ENCODE results near the gene CNBP. TPM values are rescaled to one million over a fixed set of nuclear protein-coding genes. Genes with fewer than 3 reads are reported as not detected.

CNBP gene
- total RNA-seq (197 and 205 TPM in 2 replicates), polyA plus RNA-seq (152 and 196 TPM in 2 replicates), polyA minus RNA-seq (209 and 214 TPM in 2 replicates), Bru-seq, nascent RNA (percentile 98 among the genes with signal in this experiment), BruChase-seq, experiment 1, labeled RNA remaining after a 6-hour chase (percentile 98 among the genes with signal in this experiment), BruChase-seq, experiment 2, labeled RNA remaining after a 2-hour chase (percentile 97 among the genes with signal in this experiment)
- polyA plus RNA-seq (2011; cell fraction: cytosol; rRNA removed) = 245 and 261 TPM in 2 replicates
- polyA plus RNA-seq (2011; cell fraction: nucleus; rRNA removed) = 110 and 143 TPM in 2 replicates
- 185 and 265 TPM in 2 replicates for polyA plus RNA-seq (2012)
- 226 TPM for polyA minus RNA-seq (2011; cell fraction: cytosol; rRNA and poly(A)+ RNA removed)
- 47.3 and 58.8 TPM in 2 replicates for polyA minus RNA-seq (2011; cell fraction: nucleus; rRNA and poly(A)+ RNA removed)
- long read RNA-seq, transcript CNBP-208 (5 exons, 1,549 nt) = minor isoform, 30 of 1,121 reads
- long read RNA-seq, transcript CNBP-201 (5 exons, 1,664 nt) = minor isoform, 347 of 1,121 reads
- long read RNA-seq, transcript CNBP-204 (5 exons, 1,641 nt) = minor isoform, 132 of 1,121 reads
- long read RNA-seq, transcript CNBP-207 (5 exons, 1,626 nt) = major isoform, 356 of 1,121 reads
- long read RNA-seq, partial matches to known transcripts = 7 of 1,121 reads
- long read RNA-seq, other reads (novel, unspliced or antisense) = 221 of 1,121 reads

GRCh38 chr3:129183569-129184395, at the start of gene CNBP:
Gene CNBP (minus strand): TSS chr3:129183896. CDS start chr3:129171757, 12,139 bp downstream.
- Histone ChIP-seq H3K27ac (ENCODE audit: insufficient read depth, low read depth, low read length) (peak within 1 kb of the TSS; percentile 87), H3K4me3 (replicated peaks in 1 of 3; ENCODE audit: insufficient read depth in 1 of 3, low read depth in 1 of 3, low read length in 3 of 3) (peak within 1 kb of the TSS; percentile 82 to 96 (median 88)), H3K4me1 (ENCODE audit: control insufficient read depth, extremely low read depth, insufficient read depth, low read length) (peaks cover 37% of the 10 kb centered on the region), H3K9me1 (replicated peaks; ENCODE audit: control insufficient read depth, extremely low read depth, insufficient read depth, low read length) (no peaks in the 10 kb centered on the region), H4K20me1 (replicated peaks; ENCODE audit: control insufficient read depth, extremely low read depth, insufficient read depth, low read length) (peaks cover 7% of the 10 kb centered on the region), H3K9me3 (replicated peaks; ENCODE audit: control insufficient read depth, insufficient read depth, low read length) (no peaks in the 10 kb centered on the region), H3K4me2 (ENCODE audit: insufficient read depth, low read length) (peak within 1 kb of the TSS; percentile 96), H2AFZ (ENCODE audit: low read depth, low read length) (peak within 1 kb of the TSS; percentile 63), H3K9ac (replicated peaks; ENCODE audit: extremely low read depth, insufficient read depth, low read length) (peak within 1 kb of the TSS; percentile 99), H3K79me2 (ENCODE audit: control insufficient read depth, insufficient read depth, low read length) (peaks cover 55% of the 10 kb centered on the region), H3K27me3 (ENCODE audit: control insufficient read depth in 2 of 2, insufficient read depth in 2 of 2, low read length in 2 of 2) (no peaks in the 10 kb centered on the region), H3K36me3 (ENCODE audit: control insufficient read depth in 2 of 2, extremely low read depth in 1 of 2, insufficient read depth in 2 of 2, low read length in 2 of 2) (peaks cover 0 to 2% of the 10 kb centered on the region in 2 experiments)
- FAIRE-seq = peak; percentile 50
- TF ChIP-seq FOS (IDR thresholded peaks at IDR 0.05; ENCODE audit: borderline replicate concordance, insufficient read depth, low read length) = no peak
- TF ChIP-seq MYC (IDR thresholded peaks at IDR 0.05; ENCODE audit: low read depth, low read length) = peak; percentile 90
- TF ChIP-seq POLR2AphosphoS5 (IDR thresholded peaks at IDR 0.05; ENCODE audit: insufficient read depth, low read depth, low read length) = peak; percentile 98
- TF ChIP-seq MAX (IDR thresholded peaks at IDR 0.05; ENCODE audit: insufficient read depth, insufficient read length) = peak; percentile 61
- peak; percentile 96 for TF ChIP-seq POLR2A (IDR thresholded peaks at IDR 0.05; ENCODE audit: low read depth, low read length)
- ChIA-PET CTCF (interaction anchor here (0.5 to 3.8 kb wide), 5 partner anchors 12 to 62 kb away, joined by 3 to 32 read pairs (median 5); partner anchors contain the start of gene ISY1), POLR2A (interaction anchor here (0.6 to 1.8 kb wide), 4 partner anchors 12 to 172 kb away, joined by 4 to 9 read pairs (median 6); partner anchors contain the start of gene RAB43)
- peak; percentile 95 for DNase-seq (ENCODE audit: low read depth, low spot score)
- intact Hi-C loops (cut with micrococcal nuclease) = loop anchor here (1.0 to 5.0 kb wide), 5 partner anchors 22 to 134 kb away; partner anchors contain the start of genes ISY1 and RAB43
- no TSS peak for BruUV-seq (replicated peaks)
- dilution Hi-C loops (cut with MboI; ENCODE audit: extremely low pct_ligation_motif_present, low sequenced_read_pairs) = no loop called here

Data from endothelial cell of umbilical vein (primary cell).